Esophagus (tissue), 2 donors: ENCODE data around the gene UPB1. TPM values are rescaled to one million over a fixed set of nuclear protein-coding genes. Genes with fewer than 3 reads are reported as not detected.
A peak's percentile ranks its signal among the peaks of the same experiment; 100 is the strongest.

Experiments used
- H3K27ac ChIP-seq, 2 donors: one replicate each; pipeline ENCODE4 v1.5.1; 2013; ENCODE audit warnings: low read depth in 2 of 2, mild to moderate bottlenecking in 2 of 2, inconsistent platforms in 1 of 2, low read length in 1 of 2, moderate library complexity in 1 of 2
- H3K27me3 ChIP-seq, 2 donors: one replicate each; pipeline ENCODE4 v1.6.1; 2013; ENCODE audit warnings: low read length in 2 of 2, control low read depth in 1 of 2, mild to moderate bottlenecking in 1 of 2; ENCODE audit not compliant: insufficient read depth in 2 of 2, control insufficient read depth in 1 of 2
- H3K36me3 ChIP-seq, 2 donors: one replicate each; pipeline ENCODE4 v1.6.1; 2013; ENCODE audit warnings: low read length in 1 of 2; ENCODE audit not compliant: control insufficient read depth in 2 of 2, insufficient read depth in 2 of 2
- H3K4me1 ChIP-seq, 2 donors: one replicate each; pipeline ENCODE4 v1.6.1; 2013; ENCODE audit warnings: low read length in 1 of 2; ENCODE audit not compliant: control insufficient read depth in 2 of 2, insufficient read depth in 2 of 2
- H3K4me3 ChIP-seq, 2 donors: one replicate each; pipeline ENCODE4 v1.5.1; 2013; ENCODE audit warnings: low read length in 2 of 2, mild to moderate bottlenecking in 2 of 2, low read depth in 1 of 2, moderate library complexity in 1 of 2
- H3K9me3 ChIP-seq, 2 donors: one replicate each; pipeline ENCODE4 v1.6.1; 2013; ENCODE audit warnings: mild to moderate bottlenecking in 2 of 2, low read depth in 1 of 2, low read length in 1 of 2, moderate library complexity in 1 of 2; ENCODE audit not compliant: control insufficient read depth in 2 of 2, insufficient read depth in 1 of 2
- WGBS, 2 donors: extraction: QIAGEN DNeasy Blood & Tissue Kit; methylation state at CpG; one replicate each; pipeline ENCODE4 v1.1.7; 2013; 5-methylcytosine and 5-hydroxymethylcytosine counted together
- polyA plus RNA-seq, 2 donors: library from polyadenylated mRNA; stranded (reverse); fragments of 200-250 nt; gene quantifications; one replicate each; pipeline ENCODE4 v1.2.3, GENCODE V29; 2013
- donor health status: healthy with polysubstance abuse.
- donor health status: Bipolar disorder and iron deficiency.

The UPB1 gene
- polyA plus RNA-seq, 2 donors = 0.04 to 0.06 TPM

DNA sequence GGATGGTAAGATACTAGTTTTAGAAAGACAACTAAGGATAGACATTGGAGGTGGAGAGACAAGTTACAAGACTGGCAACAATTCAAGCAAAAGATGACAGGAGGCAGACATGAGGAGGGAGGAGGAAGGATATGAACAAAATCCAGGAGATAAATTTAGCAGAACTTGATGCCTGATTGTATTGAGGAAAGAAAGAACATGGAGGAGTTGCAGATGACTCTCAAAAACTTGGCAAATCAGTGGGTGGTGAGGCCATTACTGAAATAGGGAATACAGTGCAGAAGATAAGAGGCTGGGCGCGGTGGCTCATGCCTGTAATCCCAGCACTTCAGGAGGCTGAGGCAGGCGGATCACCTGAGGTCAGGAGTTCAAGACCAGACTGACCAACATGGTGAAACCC is 2.7 kb upstream of the UPB1 start:
- H3K9me3 ChIP-seq = peaks cover 0 to 9% of the 10 kb centered on the region in 2 donors
- no peak overlapping the region for H3K27ac ChIP-seq
- H3K27me3 ChIP-seq = peaks cover 0 to 8% of the 10 kb centered on the region in 2 donors
- H3K4me3 ChIP-seq = no peak overlapping the region
- 92 to 100% methylated on average over 3 of the region's 3 CpGs for WGBS, 2 donors
- no peaks in the 10 kb centered on the region for H3K36me3 ChIP-seq
- H3K4me1 ChIP-seq = peaks cover 0 to 14% of the 10 kb centered on the region in 2 donors

GRCh38 chr22:24494167-24494527 is 985 bp upstream of the UPB1 start:
- Histone ChIP-seq H3K4me1 (peaks cover 0 to 14% of the 10 kb centered on the region in 2 donors), H3K27ac (no peak overlapping the region), H3K9me3 (peaks cover 0 to 9% of the 10 kb centered on the region in 2 donors), H3K27me3 (peaks cover 0 to 8% of the 10 kb centered on the region in 2 donors), H3K36me3 (no peaks in the 10 kb centered on the region), H3K4me3 (peak overlapping the region in 1 of 2 donors; percentile 7)
- WGBS, 2 donors = 53 to 64% methylated on average over 20 to 21 of the region's 21 CpGs

- Histone ChIP-seq H3K4me3 (no peak overlapping the region), H3K27ac (no peak overlapping the region), H3K9me3 (peaks cover 0 to 9% of the 10 kb centered on the region in 2 donors), H3K36me3 (no peaks in the 10 kb centered on the region), H3K27me3 (peaks cover 0 to 8% of the 10 kb centered on the region in 2 donors), H3K4me1 (peaks cover 0 to 14% of the 10 kb centered on the region in 2 donors)
- 87 to 95% methylated on average over 16 to 17 of the region's 17 CpGs for WGBS, 2 donors
Measured at GRCh38 chr22:24495365-24495675, 188 bp downstream of the UPB1 start.

GRCh38 chr22:24496234-24496633 is 1.1 kb downstream of the UPB1 start:
- Histone ChIP-seq H3K27me3 (peaks cover 0 to 8% of the 10 kb centered on the region in 2 donors), H3K27ac (no peak overlapping the region), H3K4me1 (peaks cover 0 to 14% of the 10 kb centered on the region in 2 donors), H3K9me3 (peaks cover 0 to 9% of the 10 kb centered on the region in 2 donors), H3K4me3 (no peak overlapping the region), H3K36me3 (no peaks in the 10 kb centered on the region)
- WGBS, 2 donors = 86 to 91% methylated on average over 5 of the region's 5 CpGs

- Histone ChIP-seq H3K9me3 (peaks cover 0 to 9% of the 10 kb centered on the region in 2 donors), H3K27ac (no peak overlapping the region), H3K4me3 (no peak overlapping the region), H3K27me3 (peaks cover 0 to 8% of the 10 kb centered on the region in 2 donors), H3K4me1 (peaks cover 0 to 14% of the 10 kb centered on the region in 2 donors), H3K36me3 (no peaks in the 10 kb centered on the region)
- WGBS, 2 donors = 91 to 98% methylated on average over 2 of the region's 2 CpGs
Measured at GRCh38 chr22:24496661-24497060, 1.5 kb downstream of the UPB1 start.

DNA sequence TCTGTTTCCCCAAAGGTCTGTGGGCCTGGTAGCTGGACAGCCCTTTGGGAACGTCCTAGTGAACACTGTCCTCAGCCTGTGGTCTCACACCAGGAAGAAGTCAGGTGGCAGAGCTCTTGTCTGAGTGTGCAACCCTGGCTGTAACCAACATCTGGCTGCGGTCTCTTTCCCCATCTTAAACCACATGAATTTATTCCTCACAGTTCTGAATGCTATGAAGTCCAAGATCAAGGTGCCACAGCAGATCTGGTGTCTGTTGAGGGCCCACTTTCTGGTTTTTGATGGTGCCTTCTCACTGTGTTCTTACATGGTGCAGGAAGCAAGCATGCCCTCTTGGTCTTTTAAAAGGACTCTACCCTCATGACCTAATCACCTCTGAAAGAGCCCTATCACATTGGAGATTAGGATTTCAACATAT is 2.7 kb downstream of the UPB1 start:
- Histone ChIP-seq H3K4me1 (peaks cover 0 to 14% of the 10 kb centered on the region in 2 donors), H3K27ac (no peak overlapping the region), H3K9me3 (peaks cover 0 to 9% of the 10 kb centered on the region in 2 donors), H3K27me3 (peaks cover 0 to 8% of the 10 kb centered on the region in 2 donors), H3K4me3 (no peak overlapping the region), H3K36me3 (no peaks in the 10 kb centered on the region)
- 83 to 97% methylated on average over 2 of the region's 2 CpGs for WGBS, 2 donors

GRCh38 chr22:24498824-24499223 is 3.7 kb downstream of the UPB1 start:
- Histone ChIP-seq H3K4me3 (no peak overlapping the region), H3K27ac (no peak overlapping the region), H3K9me3 (peaks cover 0 to 9% of the 10 kb centered on the region in 2 donors), H3K36me3 (no peaks in the 10 kb centered on the region), H3K27me3 (peaks cover 0 to 5% of the 10 kb centered on the region in 2 donors), H3K4me1 (peaks cover 0 to 14% of the 10 kb centered on the region in 2 donors)
- WGBS, 2 donors = 93 to 94% methylated on average over 11 of the region's 11 CpGs

GRCh38 chr22:24499706-24500276 is 4.7 kb downstream of the UPB1 start:
- Histone ChIP-seq H3K27me3 (peaks cover 0 to 5% of the 10 kb centered on the region in 2 donors), H3K4me1 (peaks cover 0 to 6% of the 10 kb centered on the region in 2 donors), H3K4me3 (no peak overlapping the region), H3K27ac (no peak overlapping the region), H3K9me3 (peaks cover 0 to 8% of the 10 kb centered on the region in 2 donors), H3K36me3 (no peaks in the 10 kb centered on the region)
- 83 to 86% methylated on average over 10 of the region's 10 CpGs for WGBS, 2 donors

- no peak overlapping the region for H3K4me3 ChIP-seq
- peaks cover 0 to under 1% of the 10 kb centered on the region in 2 donors for H3K27me3 ChIP-seq
- no peak overlapping the region for H3K27ac ChIP-seq
- peaks cover 0 to 3% of the 10 kb centered on the region in 2 donors for H3K9me3 ChIP-seq
- WGBS, 2 donors = 47 to 59% methylated on average over 16 of the region's 16 CpGs
- no peaks in the 10 kb centered on the region for H3K36me3 ChIP-seq
- peaks cover 0 to under 1% of the 10 kb centered on the region in 2 donors for H3K4me1 ChIP-seq
Measured at GRCh38 chr22:24500277-24500820, 5.2 kb downstream of the UPB1 start.
